Body of pancreas (tissue), 4 donors: ENCODE results near the gene PEX14.

Source experiments
- CTCF ChIP-seq, 7 experiments: fragments of 450-650 bp in 4 of 7; fragments of 200-600 bp in 3 of 7; sonication (generic) in 3 of 7; IDR thresholded peaks; one replicate each; pipeline ENCODE4 v1.5.1; 2016 to 2019; ENCODE audit warnings: antibody characterized with exemption in 7 of 7
- POLR2A ChIP-seq, 3 donors: fragments of 450-650 bp; IDR thresholded peaks; one replicate each; pipeline ENCODE4 v1.6.1; 2016; ENCODE audit warnings: antibody characterized with exemption in 3 of 3, mild to moderate bottlenecking in 2 of 3

GRCh38 chr1:10650556-10651388 lies 176.0 kb downstream of the PEX14 start:
- no peak for TF ChIP-seq CTCF (IDR thresholded peaks at IDR 0.05)
- TF ChIP-seq POLR2A (IDR thresholded peaks at IDR 0.05), result no peak
